Stomach (tissue), 4 donors: ENCODE measurements around the gene IGF2BP1.

Experiments
- EP300 ChIP-seq: sonication (generic); formaldehyde crosslinking; IDR thresholded peaks from one replicate; pipeline ENCODE4 v1.6.1; 2017; ENCODE audit warnings: antibody characterized with exemption
- TF ChIP-seq, protein P1 (sequence below), 7 experiments: fragments of 450-650 bp in 4 of 7; fragments of 200-600 bp in 3 of 7; sonication (generic) in 3 of 7; IDR thresholded peaks; one replicate each; pipeline ENCODE4 v1.5.1; 2016 to 2019; ENCODE audit warnings: antibody characterized with exemption in 7 of 7, control low read depth in 2 of 7, mild to moderate bottlenecking in 1 of 7

DNA sequence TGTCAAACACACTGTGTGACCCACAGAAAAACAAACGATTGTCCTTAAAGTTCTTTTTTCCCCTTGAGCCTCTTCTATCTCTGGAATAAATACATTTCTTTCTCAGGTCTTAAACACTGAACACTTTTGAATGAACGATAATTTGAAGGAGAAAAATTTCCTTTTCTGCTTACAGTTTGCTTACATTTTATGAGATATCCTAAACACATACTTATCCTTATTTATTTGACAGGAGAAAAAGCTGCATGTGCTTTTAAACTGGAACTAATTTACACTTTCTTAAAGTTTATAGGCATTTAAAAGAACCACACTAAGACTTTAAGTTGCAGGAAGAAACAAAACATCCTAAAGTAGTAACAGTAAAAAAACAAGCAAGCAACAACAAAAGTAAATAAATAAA, 4.7 kb upstream of the IGF2BP1 start:
- TF ChIP-seq, protein P1, sequence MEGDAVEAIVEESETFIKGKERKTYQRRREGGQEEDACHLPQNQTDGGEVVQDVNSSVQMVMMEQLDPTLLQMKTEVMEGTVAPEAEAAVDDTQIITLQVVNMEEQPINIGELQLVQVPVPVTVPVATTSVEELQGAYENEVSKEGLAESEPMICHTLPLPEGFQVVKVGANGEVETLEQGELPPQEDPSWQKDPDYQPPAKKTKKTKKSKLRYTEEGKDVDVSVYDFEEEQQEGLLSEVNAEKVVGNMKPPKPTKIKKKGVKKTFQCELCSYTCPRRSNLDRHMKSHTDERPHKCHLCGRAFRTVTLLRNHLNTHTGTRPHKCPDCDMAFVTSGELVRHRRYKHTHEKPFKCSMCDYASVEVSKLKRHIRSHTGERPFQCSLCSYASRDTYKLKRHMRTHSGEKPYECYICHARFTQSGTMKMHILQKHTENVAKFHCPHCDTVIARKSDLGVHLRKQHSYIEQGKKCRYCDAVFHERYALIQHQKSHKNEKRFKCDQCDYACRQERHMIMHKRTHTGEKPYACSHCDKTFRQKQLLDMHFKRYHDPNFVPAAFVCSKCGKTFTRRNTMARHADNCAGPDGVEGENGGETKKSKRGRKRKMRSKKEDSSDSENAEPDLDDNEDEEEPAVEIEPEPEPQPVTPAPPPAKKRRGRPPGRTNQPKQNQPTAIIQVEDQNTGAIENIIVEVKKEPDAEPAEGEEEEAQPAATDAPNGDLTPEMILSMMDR (IDR thresholded peaks at IDR 0.05) = no peak
- TF ChIP-seq EP300 = no peak
